ENCODE measurements around the gene ITIH3. TPM values are rescaled to one million over a fixed set of nuclear protein-coding genes. Genes with fewer than 3 reads are reported as not detected.

Gene ITIH3
- total RNA-seq, 1 donor from 2014 or later: not detected

- Mint-ChIP-seq H3K27ac (no peak overlapping the region), H3K9me3 (no peaks in the 10 kb centered on the region), H3K4me3 (no peak overlapping the region), H3K4me1 (peaks cover 25% of the 10 kb centered on the region), H3K27me3 (ENCODE audit: insufficient read depth, low read depth) (peaks cover 2% of the 10 kb centered on the region), H3K36me3 (peaks cover 3% of the 10 kb centered on the region)
- Histone ChIP-seq H3K27ac (no peak overlapping the region), H3K4me1 (no peaks in the 10 kb centered on the region), H3F3A (ENCODE audit: low read depth) (no peaks in the 10 kb centered on the region), H3K4me3 (no peak overlapping the region), H3K9ac (no peak overlapping the region), H2AFZ (replicated peaks) (no peak overlapping the region), H3K4me2 (no peak overlapping the region), H3K27me3 (no peaks in the 10 kb centered on the region), H3K9me3 (ENCODE audit: low read depth) (no peaks in the 10 kb centered on the region), H4K20me1 (ENCODE audit: low read depth) (peaks cover 14% of the 10 kb centered on the region), H3K79me2 (ENCODE audit: low read depth) (no peaks in the 10 kb centered on the region), H3K36me3 (no peaks in the 10 kb centered on the region)
- DNase-seq (ENCODE audit: low spot score): no peak
- TF ChIP-seq CTCF (IDR thresholded peaks at IDR 0.05) (no peak), EZH2 (IDR thresholded peaks at IDR 0.05) (no peak), EZH2phosphoT487 (IDR thresholded peaks at IDR 0.05) (no peak)
Observed at GRCh38 chr3:52849656-52850055, 55.1 kb downstream of the ITIH3 start.

- Mint-ChIP-seq H3K4me1 (peaks cover 20% of the 10 kb centered on the region), H3K9me3 (no peaks in the 10 kb centered on the region), H3K4me3 (no peak overlapping the region)
Observed at GRCh38 chr3:52851348-52851747, 56.8 kb downstream of the ITIH3 start.

GRCh38 chr3:52852419-52852818, 57.8 kb downstream of the ITIH3 start:
- Histone ChIP-seq H3K79me2 (ENCODE audit: low read depth) (no peaks in the 10 kb centered on the region), H3K4me2 (no peak overlapping the region), H3K27me3 (no peaks in the 10 kb centered on the region), H3F3A (ENCODE audit: low read depth) (no peaks in the 10 kb centered on the region), H3K9ac (no peak overlapping the region), H3K4me3 (no peak overlapping the region), H3K4me1 (no peaks in the 10 kb centered on the region), H3K36me3 (no peaks in the 10 kb centered on the region), H4K20me1 (ENCODE audit: low read depth) (peaks cover 15% of the 10 kb centered on the region), H3K27ac (no peak overlapping the region), H3K9me3 (ENCODE audit: low read depth) (no peaks in the 10 kb centered on the region), H2AFZ (replicated peaks) (no peak overlapping the region)
- DNase-seq (ENCODE audit: low spot score): no peak
- TF ChIP-seq EZH2 (IDR thresholded peaks at IDR 0.05) (no peak), EZH2phosphoT487 (IDR thresholded peaks at IDR 0.05) (no peak), CTCF (IDR thresholded peaks at IDR 0.05) (no peak)
- Mint-ChIP-seq H3K27ac (no peak overlapping the region), H3K36me3 (peaks cover 3% of the 10 kb centered on the region), H3K27me3 (ENCODE audit: insufficient read depth, low read depth) (no peaks in the 10 kb centered on the region), H3K9me3 (no peaks in the 10 kb centered on the region), H3K4me1 (peaks cover 14% of the 10 kb centered on the region), H3K4me3 (no peak overlapping the region)

More at GRCh38 chr3:52851348-52851747, 56.8 kb downstream of the ITIH3 start:
- Histone ChIP-seq H3K9me3 (ENCODE audit: low read depth) (no peaks in the 10 kb centered on the region), H3K4me2 (no peak overlapping the region), H3K79me2 (ENCODE audit: low read depth) (no peaks in the 10 kb centered on the region), H3K27me3 (no peaks in the 10 kb centered on the region), H2AFZ (replicated peaks) (no peak overlapping the region), H3K36me3 (no peaks in the 10 kb centered on the region), H3K4me3 (no peak overlapping the region), H3K4me1 (no peaks in the 10 kb centered on the region), H3K27ac (no peak overlapping the region), H3F3A (ENCODE audit: low read depth) (no peaks in the 10 kb centered on the region), H4K20me1 (ENCODE audit: low read depth) (peaks cover 15% of the 10 kb centered on the region), H3K9ac (no peak overlapping the region)
- Mint-ChIP-seq H3K36me3 (peaks cover 3% of the 10 kb centered on the region), H3K27ac (no peak overlapping the region), H3K27me3 (ENCODE audit: insufficient read depth, low read depth) (peaks cover 2% of the 10 kb centered on the region)
- TF ChIP-seq CTCF (IDR thresholded peaks at IDR 0.05) (peak; percentile 73), EZH2 (IDR thresholded peaks at IDR 0.05) (no peak)
- DNase-seq (ENCODE audit: low spot score): peak; percentile 77

Data from neural progenitor cell (in vitro differentiated cells).